ENCODE data around the gene PMEPA1. TPM values are rescaled to one million over a fixed set of nuclear protein-coding genes. Genes with fewer than 3 reads are reported as not detected.

The PMEPA1 gene
- polyA plus RNA-seq, 2 of the 4 experiments (the other 2 are of a cell fraction): 131 to 147 TPM

- no peak for TF ChIP-seq TP53 (CRISPR knock-in tag; IDR thresholded peaks at IDR 0.05)
- no peak for TF ChIP-seq RFX5 (IDR thresholded peaks at IDR 0.05)
- TF ChIP-seq KDM5A (IDR thresholded peaks at IDR 0.05): no peak
- TF ChIP-seq FOSB (CRISPR knock-in tag; IDR thresholded peaks at IDR 0.05): no peak
- TF ChIP-seq BHLHE40 (IDR thresholded peaks at IDR 0.05; ENCODE audit: low read depth, low read length): no peak
Observed at GRCh38 chr20:57601737-57602136, 108.1 kb downstream of the PMEPA1 start (continued).

DNA sequence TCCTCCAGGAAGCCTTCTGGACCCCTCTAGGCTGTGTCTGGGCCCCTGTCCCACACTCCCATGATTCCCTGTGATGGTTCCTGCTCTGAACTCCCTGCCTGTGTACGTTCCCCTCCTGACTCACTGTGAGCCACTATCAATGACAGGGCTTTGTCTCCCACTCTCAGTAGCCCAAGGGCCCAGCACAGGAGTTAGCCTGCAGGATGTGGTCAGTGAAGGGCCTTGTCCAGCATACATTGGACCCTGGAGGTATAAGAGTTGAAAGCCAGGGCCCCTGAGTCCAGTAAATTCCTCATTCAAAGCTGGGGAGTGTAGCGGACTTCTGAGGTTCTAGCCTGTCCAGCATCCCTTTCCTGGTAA, 108.6 kb downstream of the PMEPA1 start:
- Histone ChIP-seq H3K27ac (peak overlapping the region in 1 of 2 experiments; percentile 66; a peak in 2 of 6 replicates), H3K4me2 (no peak overlapping the region), H3K9me3 (no peaks in the 10 kb centered on the region), H3K4me3 (no peak overlapping the region), H3K4me1 (peaks cover 12% of the 10 kb centered on the region; the same call in 1 of the 3 replicates)
- POLR2A ChIA-PET: interaction anchor here (1.1 kb wide), 1 partner anchor 97 kb away, joined by 3 read pairs; no protein-coding TSS in a partner anchor
- DNase-seq (ENCODE audit: low read depth in 1 of 2, low spot score in 1 of 2): no peak
- CTCF ChIA-PET: interaction anchor here (0.8 to 11.9 kb wide), 9 partner anchors 9 to 608 kb away, joined by 4 to 388 read pairs (median 7); no protein-coding TSS in a partner anchor
- FAIRE-seq: no peak
- no peak for ATAC-seq
- WGBS (ENCODE audit: missing lambda C conversion rate): 78% methylated on average over 2 of the region's 2 CpGs
- TF ChIP-seq REST (IDR thresholded peaks at IDR 0.05) (no peak), HES2 (IDR thresholded peaks at IDR 0.05) (no peak), FOSL2 (IDR thresholded peaks at IDR 0.05) (no peak), FOSL2 (CRISPR knock-in tag; IDR thresholded peaks at IDR 0.05) (no peak), MAZ (IDR thresholded peaks at IDR 0.05; ENCODE audit: borderline replicate concordance, low read depth, low read length) (no peak), KDM1A (IDR thresholded peaks at IDR 0.05; ENCODE audit: low read depth) (no peak), SREBF2 (IDR thresholded peaks at IDR 0.05) (no peak), FOSB (CRISPR knock-in tag; IDR thresholded peaks at IDR 0.05) (no peak)

- DNase-seq (ENCODE audit: low read depth in 1 of 2, low spot score in 1 of 2) (peak in 1 of 2 experiments; percentile 23), FAIRE-seq (no peak), ATAC-seq (no peak)
- Histone ChIP-seq H3K9me3 (no peaks in the 10 kb centered on the region), H3K4me2 (no peak overlapping the region), H3K4me1 (peaks cover 12% of the 10 kb centered on the region; the same call in 1 of the 3 replicates), H3K4me3 (no peak overlapping the region), H3K27ac (peak overlapping the region in 1 of 2 experiments; percentile 66; a peak in 2 of 6 replicates)
- ChIA-PET CTCF (interaction anchor here (0.6 to 11.9 kb wide), 10 partner anchors 8 to 609 kb away, joined by 3 to 388 read pairs (median 6); no protein-coding TSS in a partner anchor), POLR2A (interaction anchor here (0.6 to 1.1 kb wide), 2 partner anchors 34 to 98 kb away, joined by 3 to 4 read pairs; no protein-coding TSS in a partner anchor)
- TF ChIP-seq KDM5A (IDR thresholded peaks at IDR 0.05) (no peak), MAFK (IDR thresholded peaks at IDR 0.05; ENCODE audit: partially characterized antibody) (peak; percentile 80)
- WGBS (ENCODE audit: missing lambda C conversion rate): 76% methylated on average over 12 of the region's 13 CpGs
Observed at GRCh38 chr20:57600320-57601210, 109.2 kb downstream of the PMEPA1 start.

GRCh38 chr20:57598491-57598890, 111.3 kb downstream of the PMEPA1 start:
- 76% methylated on average over 5 of the region's 5 CpGs for WGBS (ENCODE audit: missing lambda C conversion rate)
- ChIA-PET POLR2A (no interaction called here), CTCF (interaction anchor here (0.7 to 11.9 kb wide), 11 partner anchors 12 to 1241 kb away, joined by 3 to 388 read pairs (median 11); no protein-coding TSS in a partner anchor)
- TF ChIP-seq EHF (CRISPR knock-in tag; IDR thresholded peaks at IDR 0.05) (no peak), HES2 (IDR thresholded peaks at IDR 0.05) (no peak), FOXS1 (CRISPR knock-in tag; IDR thresholded peaks at IDR 0.05) (no peak), JUN (IDR thresholded peaks at IDR 0.05) (no peak), HMGXB4 (CRISPR knock-in tag; IDR thresholded peaks at IDR 0.05; ENCODE audit: borderline replicate concordance) (no peak), RAD21 (conservative IDR thresholded peaks at IDR 0.05 in 1 of 2, IDR thresholded peaks at IDR 0.05 in 1 of 2) (no peak), CEBPB (IDR thresholded peaks at IDR 0.05) (no peak), ELK1 (IDR thresholded peaks at IDR 0.05; ENCODE audit: low read depth, low read length) (no peak), HOXB13 (CRISPR knock-in tag; IDR thresholded peaks at IDR 0.05; ENCODE audit: low read depth) (no peak), CHD4 (IDR thresholded peaks at IDR 0.05; ENCODE audit: borderline replicate concordance) (no peak), RNF2 (IDR thresholded peaks at IDR 0.05; ENCODE audit: borderline replicate concordance, low read depth) (no peak)

More at GRCh38 chr20:57598491-57598890, 111.3 kb downstream of the PMEPA1 start:
- ATAC-seq: no peak
- Histone ChIP-seq H3K4me3 (no peak overlapping the region), H3K9me3 (no peaks in the 10 kb centered on the region), H3K4me1 (peaks cover 15% of the 10 kb centered on the region; the same call in 2 of the 3 replicates), H3K27ac (peak overlapping the region in 1 of 2 experiments; percentile 83; a peak in 1 of 6 replicates), H3K4me2 (no peak overlapping the region)
- DNase-seq (ENCODE audit: low read depth in 1 of 2, low spot score in 1 of 2): no peak
- FAIRE-seq: no peak

Data from A549 (cell line).